Astrocyte (in vitro differentiated cells and primary cell): ENCODE data around the gene GGACT.

ENCODE experiments used
- EZH2 ChIP-seq: IDR thresholded peaks from 2 replicates; pipeline ENCODE4 v1.6.1; 2012; ENCODE audit warnings: mild to moderate bottlenecking, low read length, inconsistent platforms; ENCODE audit not compliant: insufficient read depth
- TF ChIP-seq, protein P1 (sequence below): IDR thresholded peaks from 2 replicates; pipeline ENCODE4 v1.5.1; 2011; ENCODE audit warnings: low read depth, mild to moderate bottlenecking, inconsistent platforms, low read length, moderate library complexity; ENCODE audit not compliant: insufficient read depth

DNA sequence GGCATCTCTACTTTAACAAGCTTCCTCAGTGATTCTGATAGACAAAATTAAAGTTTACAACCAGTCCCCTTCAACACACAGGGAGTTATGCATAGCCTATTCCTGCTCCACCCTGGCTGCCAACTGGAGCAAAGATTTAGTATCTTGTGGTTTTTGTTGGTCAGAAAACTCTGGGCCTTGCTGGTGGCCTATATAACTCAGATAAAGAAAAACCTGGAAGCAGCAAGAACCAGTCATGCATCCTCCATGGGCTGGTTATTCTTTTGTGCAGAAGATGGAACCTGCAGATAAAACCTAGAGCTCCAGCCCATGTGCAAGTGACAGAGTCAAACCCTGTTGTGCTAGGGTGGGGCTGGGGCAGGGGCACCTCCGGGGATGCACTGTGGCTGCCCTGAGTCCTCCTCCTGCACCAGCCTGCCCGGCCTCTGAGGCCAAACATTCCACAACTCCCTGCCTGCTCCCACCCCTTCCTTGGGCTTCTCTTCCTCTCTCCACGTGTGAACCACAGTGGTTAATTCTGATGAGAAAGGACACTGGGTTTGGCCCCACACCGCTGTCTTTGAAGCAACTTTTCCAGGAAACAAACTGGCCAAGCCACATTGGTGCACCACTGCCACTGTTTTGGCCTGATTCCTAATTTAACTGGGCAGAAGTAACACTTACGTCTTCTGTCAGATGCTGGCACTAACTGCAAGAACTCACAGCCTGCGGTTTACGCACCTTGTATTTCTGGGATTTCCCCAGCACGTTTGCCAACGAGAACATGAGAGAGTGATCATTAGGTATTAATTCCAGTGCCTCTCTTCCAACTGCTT is 23.3 kb upstream of the GGACT start:
- TF ChIP-seq, protein P1, sequence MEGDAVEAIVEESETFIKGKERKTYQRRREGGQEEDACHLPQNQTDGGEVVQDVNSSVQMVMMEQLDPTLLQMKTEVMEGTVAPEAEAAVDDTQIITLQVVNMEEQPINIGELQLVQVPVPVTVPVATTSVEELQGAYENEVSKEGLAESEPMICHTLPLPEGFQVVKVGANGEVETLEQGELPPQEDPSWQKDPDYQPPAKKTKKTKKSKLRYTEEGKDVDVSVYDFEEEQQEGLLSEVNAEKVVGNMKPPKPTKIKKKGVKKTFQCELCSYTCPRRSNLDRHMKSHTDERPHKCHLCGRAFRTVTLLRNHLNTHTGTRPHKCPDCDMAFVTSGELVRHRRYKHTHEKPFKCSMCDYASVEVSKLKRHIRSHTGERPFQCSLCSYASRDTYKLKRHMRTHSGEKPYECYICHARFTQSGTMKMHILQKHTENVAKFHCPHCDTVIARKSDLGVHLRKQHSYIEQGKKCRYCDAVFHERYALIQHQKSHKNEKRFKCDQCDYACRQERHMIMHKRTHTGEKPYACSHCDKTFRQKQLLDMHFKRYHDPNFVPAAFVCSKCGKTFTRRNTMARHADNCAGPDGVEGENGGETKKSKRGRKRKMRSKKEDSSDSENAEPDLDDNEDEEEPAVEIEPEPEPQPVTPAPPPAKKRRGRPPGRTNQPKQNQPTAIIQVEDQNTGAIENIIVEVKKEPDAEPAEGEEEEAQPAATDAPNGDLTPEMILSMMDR, result no peak
- no peak for TF ChIP-seq EZH2
